HG02973 (cell line): ENCODE measurements around the gene TRMT44.
"Not testable (repeated sequence)": the region's sequence is repeated elsewhere in the genome, so short reads cannot be mapped to it uniquely, and the experiment has no call there.

Experiments used
- ATAC-seq: cut with Tn5 transposase; IDR thresholded peaks from one replicate; pipeline ENCODE4 v1.9.1; 2021; ENCODE audit warnings: moderate library complexity; ENCODE audit not compliant: unreplicated experiment

TRMT44 gene

DNA sequence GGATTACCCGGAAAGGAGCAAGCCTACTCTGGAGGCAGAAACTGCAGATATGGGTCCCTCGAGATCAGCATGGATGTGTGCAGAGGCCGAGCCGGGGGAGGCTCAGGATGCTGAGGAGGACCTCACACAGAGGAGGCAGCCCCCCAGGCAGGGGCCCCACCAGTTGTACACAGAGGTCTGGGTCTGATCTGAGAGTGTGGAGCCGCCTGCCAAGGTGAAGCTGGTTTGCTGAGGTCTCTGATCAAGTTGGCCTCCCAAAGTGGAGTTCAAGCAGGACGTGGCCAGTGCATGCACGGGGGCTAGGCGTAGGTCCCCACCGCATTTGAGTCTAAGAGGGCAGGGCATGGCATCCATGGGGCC is 35.1 kb upstream of the TRMT44 start:
- no peak for ATAC-seq

GRCh38 chr4:8406887-8407286 is 33.7 kb upstream of the TRMT44 start:
- ATAC-seq: not testable (repeated sequence)

- no peak for ATAC-seq
Measured at GRCh38 chr4:8407316-8407715, 33.3 kb upstream of the TRMT44 start.

- ATAC-seq: no peak
Measured at GRCh38 chr4:8407756-8408155, 32.8 kb upstream of the TRMT44 start.

DNA sequence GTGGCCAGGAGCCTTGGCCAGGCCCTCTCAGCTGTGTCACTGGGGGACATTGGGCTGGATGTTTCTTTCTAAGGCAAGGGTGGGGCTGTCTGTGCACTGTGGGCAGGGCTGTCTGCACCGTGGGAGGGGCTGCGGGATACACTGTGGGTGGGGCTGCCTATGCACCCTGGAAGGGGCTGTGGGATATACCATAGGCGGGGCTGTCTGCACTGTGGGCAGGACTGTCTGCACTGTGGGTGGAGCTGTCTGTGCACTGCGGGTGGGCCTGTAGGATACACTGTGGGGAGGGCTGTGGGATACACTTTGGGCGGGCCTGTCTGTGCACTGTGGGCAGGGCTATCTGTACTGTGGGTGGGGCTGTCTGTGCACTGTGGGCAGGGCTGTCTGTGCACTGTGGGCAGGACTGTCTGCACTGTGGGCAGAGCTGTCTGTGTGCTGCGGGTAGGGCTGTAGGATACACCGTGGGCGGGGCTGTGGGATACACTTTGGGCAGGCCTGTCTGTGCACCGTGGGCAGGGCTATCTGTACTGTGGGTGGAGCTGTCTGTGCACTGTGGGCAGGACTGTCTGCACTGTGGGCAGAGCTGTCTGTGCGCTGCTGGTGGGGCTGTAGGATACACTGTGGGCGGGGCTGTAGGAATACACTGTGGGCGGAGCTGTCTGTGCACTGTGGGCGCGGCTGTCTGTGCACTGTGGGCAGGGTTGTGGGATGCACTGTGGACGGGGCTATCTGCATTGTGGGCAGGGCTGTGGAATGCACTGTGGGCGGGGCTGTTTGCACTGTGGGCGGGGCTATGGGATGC is 31.1 kb upstream of the TRMT44 start:
- ATAC-seq: no peak

GRCh38 chr4:8410066-8410625 is 30.4 kb upstream of the TRMT44 start:
- no peak for ATAC-seq

DNA sequence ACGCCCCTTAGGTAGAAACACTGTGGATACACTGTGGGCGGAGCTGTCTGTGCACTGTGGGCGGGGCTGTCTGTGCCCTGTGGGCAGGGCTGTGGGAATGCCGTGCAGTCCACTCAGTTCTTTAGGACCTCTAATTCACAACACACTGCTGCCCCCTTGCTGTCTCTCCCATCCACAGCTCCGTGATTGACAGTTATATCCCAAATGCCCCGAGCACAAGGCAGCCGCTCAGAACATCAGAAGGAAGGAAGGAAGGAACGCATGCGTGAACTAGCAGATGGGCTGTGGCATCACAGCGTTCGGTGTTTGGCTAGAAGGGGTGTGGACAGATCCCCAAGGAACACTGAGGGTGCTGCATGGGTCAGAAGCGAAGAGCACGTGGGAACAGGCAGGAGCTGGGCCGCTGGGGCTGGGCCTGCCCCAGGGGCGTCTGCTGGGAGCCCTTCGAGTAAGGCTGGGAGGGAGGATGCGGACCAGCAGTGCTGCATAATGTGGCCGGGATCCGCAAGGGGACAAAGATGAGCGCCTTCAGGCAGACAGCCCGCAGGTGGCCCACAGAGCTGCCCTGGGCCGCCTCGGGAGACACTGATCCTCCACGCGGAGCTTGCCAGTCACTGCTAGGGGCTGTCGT is 29.8 kb upstream of the TRMT44 start:
- ATAC-seq: no peak

DNA sequence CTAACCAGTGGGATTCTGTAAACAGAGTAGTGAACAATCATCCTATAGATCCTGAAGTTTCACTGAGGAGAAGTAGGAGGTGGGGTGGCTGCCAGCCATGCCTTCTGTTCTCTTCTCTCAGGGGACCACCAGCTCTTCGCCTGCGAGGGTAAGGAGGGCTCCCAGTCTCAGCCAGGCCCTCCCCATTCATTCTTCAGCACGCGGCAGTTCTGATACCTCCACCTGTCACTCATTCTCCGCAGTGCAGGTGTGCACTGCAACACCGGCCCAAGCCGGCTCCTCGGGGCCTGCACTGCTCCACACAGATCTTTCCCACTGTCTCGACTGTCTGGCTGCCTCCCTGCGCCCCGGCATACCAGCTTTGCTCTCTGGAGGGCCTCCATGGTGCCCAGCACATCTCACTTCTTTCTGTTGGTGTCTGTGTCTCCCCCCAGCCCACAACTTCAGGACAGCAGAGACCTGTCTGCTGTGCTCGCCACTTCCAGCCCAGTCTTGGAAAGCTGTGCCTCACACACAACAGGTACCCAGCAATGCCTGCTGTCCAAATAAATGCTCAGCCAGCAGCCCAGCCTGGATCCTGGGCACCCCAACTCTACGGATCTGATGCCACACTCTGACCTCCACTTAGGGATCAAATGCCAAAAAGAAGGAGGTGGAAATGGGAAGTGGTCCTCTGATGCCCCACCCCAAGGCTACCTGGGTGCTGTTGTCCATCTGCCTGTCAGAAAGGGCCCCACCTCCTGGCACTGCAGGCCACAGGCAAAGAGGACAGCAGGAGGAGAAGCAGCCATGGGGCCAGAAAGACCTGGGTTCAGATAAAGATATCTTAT is 29.0 kb upstream of the TRMT44 start:
- no peak for ATAC-seq

GRCh38 chr4:8412288-8412687 is 28.3 kb upstream of the TRMT44 start:
- ATAC-seq: no peak

- no peak for ATAC-seq
Measured at GRCh38 chr4:8414377-8414776, 26.2 kb upstream of the TRMT44 start.

DNA sequence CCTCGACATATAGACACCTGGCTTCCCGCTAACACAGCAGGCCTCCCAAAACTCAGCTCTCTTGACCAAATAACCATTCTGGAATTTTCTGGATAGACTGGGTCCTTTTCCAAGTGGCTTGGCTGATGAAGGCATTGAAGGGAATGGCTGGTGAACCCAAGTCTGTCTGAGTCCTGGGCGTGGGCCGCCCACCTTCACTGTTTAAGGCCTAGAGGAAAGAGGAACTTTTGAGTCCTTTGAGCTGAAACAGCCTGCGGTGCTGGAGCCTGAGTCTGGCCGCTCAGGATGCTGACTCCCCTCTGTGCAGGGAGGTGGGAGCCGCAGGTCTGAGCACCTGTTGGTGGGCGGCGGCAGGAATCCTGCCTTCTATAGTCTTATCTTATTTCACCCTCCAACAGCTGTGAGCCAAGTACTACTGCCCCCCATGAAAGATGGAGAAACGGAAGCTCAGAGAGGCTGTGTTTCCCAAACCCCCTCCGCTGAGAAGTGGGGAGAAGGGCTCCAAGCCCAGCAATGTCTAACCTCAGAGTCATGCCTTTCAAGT is 23.4 kb upstream of the TRMT44 start:
- ATAC-seq: no peak

GRCh38 chr4:8419222-8420041 is 21.1 kb upstream of the TRMT44 start:
- ATAC-seq: no peak

DNA sequence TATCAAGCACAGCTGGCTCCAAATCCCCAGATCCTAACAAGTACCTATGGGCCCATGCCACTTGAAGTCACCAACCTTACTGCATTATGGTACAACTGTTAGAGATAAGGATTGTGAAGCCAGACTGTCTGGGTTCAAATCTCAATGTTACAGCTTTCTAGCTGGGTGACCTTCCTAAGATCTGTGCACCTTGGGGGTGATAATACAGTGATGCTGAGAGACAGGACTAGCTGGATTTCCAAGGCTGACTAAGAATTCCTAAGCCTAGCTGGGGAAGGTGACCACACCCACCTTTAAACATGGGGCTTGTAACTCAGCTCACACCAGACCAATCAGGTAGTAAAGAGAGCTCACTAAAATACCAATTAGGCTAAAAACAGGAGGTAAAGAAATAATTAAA is 20.4 kb upstream of the TRMT44 start:
- ATAC-seq: not testable (repeated sequence)

DNA sequence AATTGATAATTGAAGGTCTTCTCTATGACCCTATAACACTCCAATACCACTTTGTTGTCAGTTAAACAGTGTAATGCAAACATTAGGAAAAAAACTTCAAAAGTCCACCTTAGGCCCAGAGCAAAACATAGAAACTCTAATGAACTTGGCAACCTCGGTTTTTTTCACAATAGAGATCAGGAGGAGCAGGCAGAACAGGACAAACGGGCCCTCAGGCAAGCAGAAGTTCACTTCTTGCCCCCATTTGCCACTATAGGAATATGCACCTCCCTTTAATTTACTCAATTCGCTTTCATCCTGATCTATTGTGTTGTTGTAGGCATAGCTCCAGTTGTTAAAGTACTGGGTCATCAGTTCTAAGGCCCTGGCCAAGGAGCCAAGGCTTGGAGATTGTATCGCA is 18.2 kb upstream of the TRMT44 start:
- no peak for ATAC-seq

DNA sequence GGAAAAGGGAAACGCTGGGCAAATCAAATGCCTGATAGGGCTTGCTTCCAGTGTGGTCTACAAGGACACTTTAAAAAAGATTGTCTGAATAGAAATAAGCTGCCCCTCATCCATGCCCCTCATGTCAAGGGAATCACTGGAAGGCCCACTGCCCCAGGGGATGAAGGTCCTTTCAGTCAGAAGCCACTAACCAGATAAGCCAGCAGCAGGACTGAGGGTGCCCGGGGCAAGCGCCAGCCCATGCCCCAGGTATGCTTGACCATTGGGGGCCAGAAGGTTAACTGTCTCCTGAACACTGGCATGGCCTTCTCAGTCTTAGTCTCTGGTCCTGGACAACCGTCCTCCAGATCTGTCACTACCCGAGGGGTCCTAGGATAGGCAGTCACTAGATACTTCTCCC is 17.8 kb upstream of the TRMT44 start:
- no peak for ATAC-seq

DNA sequence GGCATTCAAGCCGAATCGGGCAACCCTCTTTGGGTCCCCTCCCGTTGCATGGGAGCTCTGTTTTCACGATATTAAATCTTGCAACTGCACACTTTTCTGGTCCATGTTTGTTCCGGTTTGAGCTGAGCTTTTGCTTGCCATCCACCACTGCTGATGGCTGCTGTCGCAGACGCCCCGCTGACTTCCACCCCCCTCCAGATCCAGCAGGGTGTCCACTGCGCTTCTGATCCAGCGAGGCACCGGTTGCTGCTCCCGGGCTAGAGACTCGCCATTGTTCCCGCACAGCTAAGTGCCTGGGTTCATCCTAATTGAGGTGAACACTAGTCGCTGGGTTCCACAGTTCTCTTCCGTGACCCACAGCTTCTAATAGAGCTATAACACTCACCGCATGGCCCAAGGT is 13.3 kb upstream of the TRMT44 start:
- ATAC-seq: no peak

DNA sequence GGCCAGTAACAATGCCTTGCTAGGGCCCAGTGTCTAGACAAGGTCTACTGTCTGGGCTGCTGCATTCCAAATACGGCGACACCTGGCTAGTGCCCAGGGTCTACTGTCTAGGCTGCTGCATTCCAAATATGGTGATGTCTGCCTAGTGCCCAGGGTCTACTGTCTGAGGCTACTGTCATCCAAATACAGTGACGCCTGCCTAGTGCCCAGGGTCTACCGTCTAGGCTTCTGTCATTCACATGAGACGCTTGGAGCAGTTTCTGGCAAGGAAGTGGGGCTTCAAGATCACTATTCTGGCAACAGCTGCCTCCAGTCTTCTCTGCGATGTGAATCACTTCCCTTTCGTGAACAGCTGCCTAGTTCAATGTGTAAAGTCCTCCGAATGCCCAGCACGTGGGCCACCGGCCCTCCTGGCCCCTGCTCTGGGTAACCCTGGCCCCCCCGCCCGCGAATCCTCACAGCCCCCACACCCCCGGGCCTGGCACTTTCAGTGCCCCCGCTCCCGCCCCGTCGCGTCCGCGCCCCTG is 12.8 kb upstream of the TRMT44 start:
- peak; percentile 48 for ATAC-seq

DNA sequence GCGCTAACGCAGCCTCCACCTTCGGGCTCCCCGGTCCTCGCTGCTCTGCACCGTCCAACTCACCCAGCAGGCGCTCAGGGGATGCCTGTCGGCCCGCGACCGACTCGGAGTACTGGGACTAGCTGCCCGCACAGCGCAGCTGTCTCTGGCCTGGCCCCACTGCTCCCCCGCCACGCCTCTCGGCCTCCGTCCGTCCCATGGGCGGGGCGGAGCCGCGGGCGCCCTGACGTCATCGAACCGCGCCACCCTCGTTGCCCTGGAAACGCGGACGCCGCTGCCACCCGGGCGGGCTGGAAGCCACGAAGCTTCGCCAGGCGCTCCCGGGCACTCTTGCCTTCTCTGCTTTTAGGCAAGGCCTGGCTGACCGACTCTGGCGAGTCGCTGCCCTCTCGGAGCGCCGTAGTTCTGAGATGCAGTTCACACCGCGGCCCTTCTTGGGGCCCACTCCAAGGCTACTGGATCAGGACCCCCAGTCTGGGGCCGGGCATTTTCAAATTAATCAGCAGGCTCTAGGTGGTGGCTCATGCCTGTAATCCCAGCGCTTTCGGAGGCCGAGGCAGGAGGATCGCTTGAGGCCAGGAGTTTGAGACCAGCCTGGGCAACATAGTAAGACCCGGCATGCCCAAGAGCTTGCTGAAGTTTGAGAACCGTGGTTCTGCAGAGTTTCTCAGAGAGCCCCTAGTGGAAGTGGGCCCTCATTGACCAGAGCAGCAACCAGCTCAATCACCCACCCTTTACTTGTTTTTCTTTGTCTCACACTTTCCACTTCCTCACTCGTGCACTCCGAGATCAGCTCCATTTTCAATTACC is 12.1 kb upstream of the TRMT44 start:
- ATAC-seq: peak; percentile 91

DNA sequence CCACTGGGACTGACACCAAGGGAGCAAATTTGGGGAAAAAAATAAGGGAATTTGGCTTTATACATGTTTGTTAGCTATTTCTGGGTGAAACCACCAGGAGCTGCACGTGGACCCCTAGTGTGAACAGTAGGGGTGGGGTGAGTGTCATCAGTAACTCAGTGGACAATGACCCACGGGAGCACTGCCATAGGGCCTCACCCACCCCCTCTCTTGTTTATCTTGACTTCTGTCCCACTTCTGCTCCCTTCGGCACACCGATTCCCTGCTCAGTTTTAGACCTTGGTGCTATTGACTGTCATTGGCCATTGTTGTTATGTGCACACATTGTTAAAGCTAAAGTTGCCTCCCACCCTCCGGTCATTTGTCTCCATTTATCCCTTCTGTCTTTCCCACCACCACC is 9.0 kb upstream of the TRMT44 start:
- ATAC-seq: no peak
